ENCODE data around the gene SCRN2. TPM values are rescaled to one million over a fixed set of nuclear protein-coding genes. Genes with fewer than 3 reads are reported as not detected.
A peak's percentile ranks its signal among the peaks of the same experiment; 100 is the strongest.

The SCRN2 gene
- total RNA-seq, 1 experiment from 2014 or later, result 60.2 TPM

- peak; percentile 94 for DNase-seq (ENCODE audit: low read depth)
Observed at GRCh38 chr17:47821424-47822391, 19.4 kb downstream of the SCRN2 start, which contains the start of gene OSBPL7. Gene OSBPL7 (minus strand): TSS chr17:47821794. CDS start chr17:47820278, 1,516 bp downstream.

- no peak for DNase-seq (ENCODE audit: low read depth)
Observed at GRCh38 chr17:47821031-47821423, 20.0 kb downstream of the SCRN2 start.

- DNase-seq (ENCODE audit: low read depth), result no peak
Observed at GRCh38 chr17:47820033-47820789, 20.9 kb downstream of the SCRN2 start.

GRCh38 chr17:47819475-47819874 is 21.6 kb downstream of the SCRN2 start:
- no peak for DNase-seq (ENCODE audit: low read depth)

- no peak for DNase-seq (ENCODE audit: low read depth)
Observed at GRCh38 chr17:47818002-47818695, 22.9 kb downstream of the SCRN2 start.

- no peak for DNase-seq (ENCODE audit: low read depth)
Observed at GRCh38 chr17:47816947-47817346, 24.1 kb downstream of the SCRN2 start.

- DNase-seq (ENCODE audit: low read depth), result no peak
Observed at GRCh38 chr17:47816111-47816735, 24.9 kb downstream of the SCRN2 start.

GRCh38 chr17:47815106-47815918 is 25.8 kb downstream of the SCRN2 start:
- no peak for DNase-seq (ENCODE audit: low read depth)

- no peak for DNase-seq (ENCODE audit: low read depth)
Observed at GRCh38 chr17:47813512-47814031, 27.5 kb downstream of the SCRN2 start.

GRCh38 chr17:47813077-47813476 is 28.0 kb downstream of the SCRN2 start:
- no peak for DNase-seq (ENCODE audit: low read depth)

GRCh38 chr17:47812146-47812920 is 28.7 kb downstream of the SCRN2 start:
- DNase-seq (ENCODE audit: low read depth), result no peak

GRCh38 chr17:47811709-47812108 is 29.4 kb downstream of the SCRN2 start:
- DNase-seq (ENCODE audit: low read depth), result no peak

GRCh38 chr17:47810901-47811635 is 30.0 kb downstream of the SCRN2 start:
- no peak for DNase-seq (ENCODE audit: low read depth)

GRCh38 chr17:47810200-47810821 is 30.8 kb downstream of the SCRN2 start:
- peak; percentile 88 for DNase-seq (ENCODE audit: low read depth)

GRCh38 chr17:47808830-47809480 is 32.1 kb downstream of the SCRN2 start:
- DNase-seq (ENCODE audit: low read depth), result no peak

- no peak for DNase-seq (ENCODE audit: low read depth)
Observed at GRCh38 chr17:47808036-47808829, 32.8 kb downstream of the SCRN2 start.

GRCh38 chr17:47807421-47807820 is 33.7 kb downstream of the SCRN2 start:
- no peak for DNase-seq (ENCODE audit: low read depth)

Data from LHCN-M2 (cell line).